Body of pancreas (tissue), 4 donors: Measurements from ENCODE around the gene TANC1.

Experiments used
- POLR2A ChIP-seq, 3 donors: fragments of 450-650 bp; IDR thresholded peaks; one replicate each; pipeline ENCODE4 v1.6.1; 2016; ENCODE audit warnings: antibody characterized with exemption in 3 of 3, mild to moderate bottlenecking in 2 of 3
- TF ChIP-seq, protein P1 (sequence below), 7 experiments: fragments of 450-650 bp in 4 of 7; fragments of 200-600 bp in 3 of 7; sonication (generic) in 3 of 7; IDR thresholded peaks; one replicate each; pipeline ENCODE4 v1.5.1; 2016 to 2019; ENCODE audit warnings: antibody characterized with exemption in 7 of 7

DNA sequence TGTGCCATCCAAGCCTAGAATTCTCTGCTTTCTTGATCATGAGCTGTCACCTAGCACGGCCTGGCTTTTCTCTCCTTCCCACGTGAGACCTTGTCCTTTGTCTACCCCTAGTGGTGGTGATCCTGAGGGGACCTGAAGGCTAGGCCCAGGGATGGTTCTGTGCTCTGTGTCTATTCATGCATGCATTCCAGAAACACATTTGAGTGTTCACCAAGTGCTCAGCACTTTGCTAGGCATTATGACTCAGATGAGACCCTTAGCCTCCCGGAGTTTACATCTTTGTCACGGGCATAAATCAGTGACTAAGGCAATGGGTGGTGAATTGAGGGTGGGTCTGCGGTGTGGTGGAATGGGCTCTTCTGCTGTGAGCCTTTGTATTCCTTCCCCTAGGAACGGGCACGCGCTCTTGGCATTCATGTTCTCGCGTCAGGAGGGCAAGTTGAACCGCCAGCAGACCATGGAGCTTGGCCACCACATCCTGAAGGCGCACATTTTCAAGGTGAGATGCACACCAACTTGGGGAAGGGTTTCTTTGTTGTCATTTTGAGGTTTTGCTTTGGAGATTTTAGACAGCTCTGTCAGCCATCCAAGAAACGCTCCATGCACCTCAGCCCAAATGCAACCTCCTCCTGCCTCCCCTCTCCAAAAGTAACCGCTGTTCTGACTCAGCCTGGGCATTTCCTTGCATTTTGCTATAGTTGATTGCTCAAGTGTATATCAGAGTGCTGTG is 217.1 kb downstream of the TANC1 start:
- TF ChIP-seq, protein P1, sequence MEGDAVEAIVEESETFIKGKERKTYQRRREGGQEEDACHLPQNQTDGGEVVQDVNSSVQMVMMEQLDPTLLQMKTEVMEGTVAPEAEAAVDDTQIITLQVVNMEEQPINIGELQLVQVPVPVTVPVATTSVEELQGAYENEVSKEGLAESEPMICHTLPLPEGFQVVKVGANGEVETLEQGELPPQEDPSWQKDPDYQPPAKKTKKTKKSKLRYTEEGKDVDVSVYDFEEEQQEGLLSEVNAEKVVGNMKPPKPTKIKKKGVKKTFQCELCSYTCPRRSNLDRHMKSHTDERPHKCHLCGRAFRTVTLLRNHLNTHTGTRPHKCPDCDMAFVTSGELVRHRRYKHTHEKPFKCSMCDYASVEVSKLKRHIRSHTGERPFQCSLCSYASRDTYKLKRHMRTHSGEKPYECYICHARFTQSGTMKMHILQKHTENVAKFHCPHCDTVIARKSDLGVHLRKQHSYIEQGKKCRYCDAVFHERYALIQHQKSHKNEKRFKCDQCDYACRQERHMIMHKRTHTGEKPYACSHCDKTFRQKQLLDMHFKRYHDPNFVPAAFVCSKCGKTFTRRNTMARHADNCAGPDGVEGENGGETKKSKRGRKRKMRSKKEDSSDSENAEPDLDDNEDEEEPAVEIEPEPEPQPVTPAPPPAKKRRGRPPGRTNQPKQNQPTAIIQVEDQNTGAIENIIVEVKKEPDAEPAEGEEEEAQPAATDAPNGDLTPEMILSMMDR (IDR thresholded peaks at IDR 0.05): peak in 4 of 7 experiments; percentile 29 to 46 (median 40)
- no peak for TF ChIP-seq POLR2A (IDR thresholded peaks at IDR 0.05)
